ENCODE data around the gene THRAP3.

DNA sequence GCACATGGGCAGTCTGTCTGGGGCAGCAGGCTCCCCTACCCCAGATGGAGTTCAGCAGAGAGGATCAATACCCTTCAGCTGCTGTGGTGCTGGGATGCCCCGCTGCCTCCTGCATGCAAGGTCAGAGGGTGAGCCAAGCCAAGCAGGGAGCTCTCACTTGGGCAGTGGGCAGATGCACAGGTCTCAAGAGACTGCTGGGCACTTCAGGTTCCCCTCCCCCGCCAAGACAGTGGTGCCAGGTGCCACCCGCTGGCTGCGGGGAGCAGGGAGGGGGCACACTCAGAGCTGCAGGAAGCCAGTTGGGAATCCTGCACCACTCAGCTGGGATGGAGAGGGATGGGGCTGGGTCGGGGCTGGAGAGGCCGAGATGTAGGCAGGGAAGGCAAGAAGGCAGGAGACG is 115.0 kb downstream of the THRAP3 start:
- TF ChIP-seq POLR2AphosphoS5 (IDR thresholded peaks at IDR 0.05; ENCODE audit: low read depth, low read length) (no peak), POLR2A (IDR thresholded peaks at IDR 0.05; ENCODE audit: low read depth, low read length) (no peak), TAF1 (IDR thresholded peaks at IDR 0.05; ENCODE audit: borderline replicate concordance, low read depth, low read length) (no peak)

Measured in GM12892 (cell line).